Mucosa of stomach (tissue), 1 donor: ENCODE results near the gene CCR5AS.

ENCODE experiments used
- H3K27me3 ChIP-seq: one replicate; pipeline ENCODE4 v1.7.0; 2013; ENCODE audit warnings: mild to moderate bottlenecking, low read length; ENCODE audit not compliant: control insufficient read depth, insufficient read depth
- H3K36me3 ChIP-seq: one replicate; pipeline ENCODE4 v1.7.0; 2013; ENCODE audit warnings: low read length; ENCODE audit not compliant: control insufficient read depth, insufficient read depth
- H3K4me1 ChIP-seq: one replicate; pipeline ENCODE4 v1.7.0; 2013; ENCODE audit warnings: mild to moderate bottlenecking, low read length; ENCODE audit not compliant: control insufficient read depth, insufficient read depth
- H3K4me3 ChIP-seq: one replicate; pipeline ENCODE4 v1.7.0; 2013; ENCODE audit warnings: low read length
- H3K9ac ChIP-seq: one replicate; pipeline ENCODE4 v1.7.0; 2013; ENCODE audit warnings: mild to moderate bottlenecking, low read length, moderate library complexity
- H3K9me3 ChIP-seq: one replicate; pipeline ENCODE4 v1.7.0; 2013; ENCODE audit warnings: mild to moderate bottlenecking, low read length, moderate library complexity; ENCODE audit not compliant: control insufficient read depth
- donor health status: Pancreatic carcinoma.

CCR5AS gene

GRCh38 chr3:46369675-46370132 is 37.2 kb downstream of the CCR5AS start:
- Histone ChIP-seq H3K36me3 (no peaks in the 10 kb centered on the region), H3K27me3 (peaks cover 6% of the 10 kb centered on the region), H3K4me3 (no peak overlapping the region), H3K9me3 (no peaks in the 10 kb centered on the region), H3K9ac (no peak overlapping the region), H3K4me1 (peaks cover 5% of the 10 kb centered on the region)

DNA sequence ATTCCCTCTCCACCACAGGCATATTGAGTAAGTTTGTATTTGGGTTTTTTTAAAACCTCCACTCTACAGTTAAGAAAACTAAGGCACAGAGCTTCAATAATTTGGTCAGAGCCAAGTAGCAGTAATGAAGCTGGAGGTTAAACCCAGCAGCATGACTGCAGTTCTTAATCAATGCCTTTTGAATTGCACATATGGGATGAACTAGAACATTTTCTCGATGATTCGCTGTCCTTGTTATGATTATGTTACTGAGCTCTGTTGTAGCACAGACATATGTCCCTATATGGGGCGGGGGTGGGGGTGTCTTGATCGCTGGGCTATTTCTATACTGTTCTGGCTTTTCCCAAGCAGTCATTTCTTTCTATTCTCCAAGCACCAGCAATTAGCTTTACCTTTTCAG is 37.7 kb downstream of the CCR5AS start:
- no peak overlapping the region for H3K9ac ChIP-seq
- peaks cover 5% of the 10 kb centered on the region for H3K4me1 ChIP-seq
- H3K9me3 ChIP-seq, result no peaks in the 10 kb centered on the region
- H3K27me3 ChIP-seq, result peaks cover 4% of the 10 kb centered on the region
- no peaks in the 10 kb centered on the region for H3K36me3 ChIP-seq
- H3K4me3 ChIP-seq, result no peak overlapping the region

- Histone ChIP-seq H3K9ac (no peak overlapping the region), H3K27me3 (peaks cover 4% of the 10 kb centered on the region), H3K4me1 (peaks cover 5% of the 10 kb centered on the region), H3K9me3 (no peaks in the 10 kb centered on the region), H3K4me3 (no peak overlapping the region), H3K36me3 (no peaks in the 10 kb centered on the region)
These were observed 38.3 kb downstream of the CCR5AS start for GRCh38 chr3:46368569-46368968.

GRCh38 chr3:46367811-46368210 is 39.1 kb downstream of the CCR5AS start:
- H3K9ac ChIP-seq, result no peak overlapping the region
- H3K36me3 ChIP-seq, result no peaks in the 10 kb centered on the region
- H3K4me1 ChIP-seq, result peaks cover 5% of the 10 kb centered on the region
- peaks cover 4% of the 10 kb centered on the region for H3K27me3 ChIP-seq
- no peaks in the 10 kb centered on the region for H3K9me3 ChIP-seq
- no peak overlapping the region for H3K4me3 ChIP-seq

GRCh38 chr3:46365737-46366524 is 40.9 kb downstream of the CCR5AS start:
- H3K4me1 ChIP-seq, result peaks cover 5% of the 10 kb centered on the region
- H3K4me3 ChIP-seq, result no peak overlapping the region
- no peaks in the 10 kb centered on the region for H3K36me3 ChIP-seq
- H3K27me3 ChIP-seq, result peaks cover 4% of the 10 kb centered on the region
- no peaks in the 10 kb centered on the region for H3K9me3 ChIP-seq
- H3K9ac ChIP-seq, result no peak overlapping the region

DNA sequence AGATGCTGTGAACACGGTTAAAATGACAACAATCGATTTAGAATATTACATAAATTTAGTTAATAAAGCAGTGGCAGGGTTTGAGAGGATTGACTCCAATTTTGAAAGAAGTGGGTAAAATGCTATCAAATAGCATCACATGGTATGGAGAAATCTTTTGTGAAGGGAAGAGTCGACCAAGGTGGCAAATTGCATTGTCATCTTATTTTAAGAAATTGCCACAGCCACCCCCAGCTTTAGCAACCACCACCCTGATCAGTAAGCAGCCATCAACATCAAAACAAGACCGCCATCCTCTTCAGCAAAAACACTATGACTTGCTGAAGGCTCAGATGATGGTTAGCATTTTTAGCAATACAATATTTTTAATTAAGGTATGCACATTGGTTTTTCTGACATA is 41.8 kb downstream of the CCR5AS start:
- Histone ChIP-seq H3K4me3 (no peak overlapping the region), H3K9me3 (no peaks in the 10 kb centered on the region), H3K27me3 (peaks cover 4% of the 10 kb centered on the region), H3K36me3 (no peaks in the 10 kb centered on the region), H3K4me1 (peaks cover 5% of the 10 kb centered on the region), H3K9ac (no peak overlapping the region)

DNA sequence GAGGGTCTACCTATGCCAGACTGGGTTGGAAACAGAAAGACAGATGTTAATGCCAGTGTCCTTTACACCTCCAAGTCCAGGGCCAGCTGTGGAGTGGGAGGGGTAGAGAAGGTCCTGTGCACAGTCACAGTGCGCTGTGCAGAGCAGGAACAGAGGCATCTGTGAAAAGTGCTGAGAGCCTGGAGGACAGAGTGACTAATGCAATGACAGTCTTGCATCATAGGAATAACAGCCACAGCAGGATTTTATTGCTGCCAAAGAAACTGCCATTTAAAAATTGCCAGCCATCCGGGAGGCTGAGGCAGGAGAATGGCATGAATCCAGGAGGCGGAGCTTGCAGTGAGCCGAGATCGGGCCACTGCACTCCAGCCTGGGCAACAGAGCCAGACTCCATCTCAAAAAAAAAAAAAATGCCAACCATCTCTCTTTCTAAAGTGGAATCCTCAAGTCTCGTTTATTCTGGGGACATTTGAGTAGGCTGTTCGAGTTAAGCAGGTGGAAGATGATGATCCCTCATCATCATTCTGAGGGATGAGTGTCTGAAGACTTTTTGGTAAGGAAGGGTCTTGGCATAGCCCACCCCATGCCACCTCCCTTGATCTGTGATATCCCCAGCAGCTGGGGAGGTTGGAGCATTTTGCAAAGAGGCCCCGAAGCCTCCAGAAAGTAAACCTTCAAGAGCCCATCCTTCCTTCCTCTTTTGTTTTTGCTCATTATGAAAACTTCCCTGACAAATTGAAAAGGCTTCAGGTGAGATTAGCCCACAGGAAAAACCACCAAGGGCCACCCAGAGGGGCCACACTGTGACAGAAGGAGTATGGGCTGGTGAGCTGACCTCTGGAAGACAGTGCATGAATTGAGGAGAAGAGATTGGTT is 45.2 kb downstream of the CCR5AS start:
- no peak overlapping the region for H3K4me3 ChIP-seq
- no peak overlapping the region for H3K9ac ChIP-seq
- peaks cover 4% of the 10 kb centered on the region for H3K27me3 ChIP-seq
- H3K9me3 ChIP-seq, result no peaks in the 10 kb centered on the region
- no peaks in the 10 kb centered on the region for H3K36me3 ChIP-seq
- no peaks in the 10 kb centered on the region for H3K4me1 ChIP-seq

DNA sequence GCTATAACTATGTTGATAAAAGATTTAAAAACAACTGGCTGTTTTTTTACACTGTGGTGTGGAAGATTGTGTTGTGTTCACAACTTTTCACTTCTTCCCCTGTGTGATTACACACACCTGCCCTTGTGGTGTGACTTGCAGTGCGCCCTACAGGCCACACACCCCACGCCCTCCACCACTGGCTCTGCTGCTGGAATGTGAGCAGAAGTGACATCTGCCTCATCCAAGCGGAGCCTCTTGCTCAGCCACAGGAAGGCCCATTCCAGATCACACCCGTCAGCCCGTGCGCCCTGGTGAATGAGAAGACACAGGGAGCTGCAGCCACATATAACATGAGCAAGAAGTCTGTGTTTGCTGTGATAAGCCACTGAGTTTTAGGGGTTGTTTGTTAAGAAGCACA is 46.0 kb downstream of the CCR5AS start:
- no peaks in the 10 kb centered on the region for H3K4me1 ChIP-seq
- no peaks in the 10 kb centered on the region for H3K9me3 ChIP-seq
- peaks cover 4% of the 10 kb centered on the region for H3K27me3 ChIP-seq
- no peak overlapping the region for H3K9ac ChIP-seq
- no peaks in the 10 kb centered on the region for H3K36me3 ChIP-seq
- no peak overlapping the region for H3K4me3 ChIP-seq

DNA sequence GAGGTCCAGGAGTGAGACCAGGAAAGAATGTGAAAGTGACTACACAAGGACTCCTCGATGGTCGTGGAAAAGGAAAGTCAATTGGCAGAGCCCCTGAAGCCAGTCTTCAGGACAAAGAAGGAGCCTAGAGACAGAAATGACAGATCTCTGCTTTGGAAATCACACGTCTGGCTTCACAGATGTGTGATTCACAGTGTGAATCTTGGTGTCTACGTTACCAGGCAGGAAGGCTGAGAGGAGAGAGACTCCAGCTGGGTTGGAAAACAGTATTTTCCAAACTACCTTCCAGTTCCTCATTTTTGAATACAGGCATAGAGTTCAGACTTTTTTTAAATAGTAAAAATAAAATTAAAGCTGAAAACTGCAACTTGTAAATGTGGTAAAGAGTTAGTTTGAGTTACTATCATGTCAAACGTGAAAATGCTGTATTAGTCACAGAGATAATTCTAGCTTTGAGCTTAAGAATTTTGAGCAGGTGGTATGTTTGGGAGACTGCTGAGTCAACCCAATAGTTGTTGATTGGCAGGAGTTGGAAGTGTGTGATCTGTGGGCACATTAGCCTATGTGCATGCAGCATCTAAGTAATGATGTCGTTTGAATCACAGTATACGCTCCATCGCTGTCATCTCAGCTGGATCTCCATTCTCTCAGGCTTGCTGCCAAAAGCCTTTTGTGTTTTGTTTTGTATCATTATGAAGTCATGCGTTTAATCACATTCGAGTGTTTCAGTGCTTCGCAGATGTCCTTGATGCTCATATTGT is 47.0 kb downstream of the CCR5AS start:
- Histone ChIP-seq H3K4me3 (no peak overlapping the region), H3K36me3 (no peaks in the 10 kb centered on the region), H3K4me1 (no peaks in the 10 kb centered on the region), H3K27me3 (no peaks in the 10 kb centered on the region), H3K9ac (no peak overlapping the region), H3K9me3 (no peaks in the 10 kb centered on the region)

- no peak overlapping the region for H3K9ac ChIP-seq
- H3K36me3 ChIP-seq, result no peaks in the 10 kb centered on the region
- H3K27me3 ChIP-seq, result no peaks in the 10 kb centered on the region
- no peaks in the 10 kb centered on the region for H3K4me1 ChIP-seq
- no peaks in the 10 kb centered on the region for H3K9me3 ChIP-seq
- no peak overlapping the region for H3K4me3 ChIP-seq
These were observed 48.4 kb downstream of the CCR5AS start for GRCh38 chr3:46358466-46358865.

GRCh38 chr3:46356909-46357308 is 50.0 kb downstream of the CCR5AS start:
- Histone ChIP-seq H3K4me1 (no peaks in the 10 kb centered on the region), H3K9me3 (no peaks in the 10 kb centered on the region), H3K4me3 (no peak overlapping the region), H3K9ac (no peak overlapping the region), H3K36me3 (no peaks in the 10 kb centered on the region), H3K27me3 (peaks cover 7% of the 10 kb centered on the region)

DNA sequence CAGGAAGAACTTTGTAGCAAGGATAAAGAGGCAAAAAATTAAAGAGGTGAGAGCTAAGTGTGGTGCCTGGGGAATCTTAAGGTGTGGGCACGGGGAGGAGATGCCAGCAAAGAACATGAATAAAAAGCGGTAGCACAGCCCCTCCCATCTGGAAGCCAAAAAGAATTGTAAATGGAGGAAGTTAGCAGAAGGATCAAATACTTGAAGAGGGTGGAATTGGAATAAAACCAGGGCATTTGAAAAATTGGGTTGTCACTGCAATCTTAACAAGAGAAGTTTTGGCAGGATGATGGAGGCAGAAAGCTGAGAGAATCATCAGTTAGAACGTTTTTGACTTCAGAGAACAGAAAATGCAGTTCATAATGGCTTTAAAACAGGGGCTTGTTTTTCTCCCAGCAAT is 50.6 kb downstream of the CCR5AS start:
- H3K36me3 ChIP-seq, result no peaks in the 10 kb centered on the region
- no peaks in the 10 kb centered on the region for H3K4me1 ChIP-seq
- no peak overlapping the region for H3K9ac ChIP-seq
- H3K27me3 ChIP-seq, result peaks cover 9% of the 10 kb centered on the region
- H3K4me3 ChIP-seq, result no peak overlapping the region
- no peaks in the 10 kb centered on the region for H3K9me3 ChIP-seq
